Spleen (tissue), 7 donors: Measurements from ENCODE around the gene ST7.

Source experiments
- POLR2A ChIP-seq, 3 donors: fragments of 450-650 bp; IDR thresholded peaks; one replicate each; pipeline ENCODE4 v1.5.1; 2017; ENCODE audit warnings: antibody characterized with exemption in 3 of 3, mild to moderate bottlenecking in 1 of 3
- TF ChIP-seq, protein P1 (sequence below), 11 experiments: fragments of 200-600 bp in 7 of 11; fragments of 450-650 bp in 4 of 11; sonication (generic) in 4 of 11; IDR thresholded peaks in 8 of 11; conservative IDR thresholded peaks in 3 of 11; 1 replicate in 7 of 11; 2 replicates in 4 of 11; pipeline versions ENCODE4 v1.4.0 to v1.8.0; 2016 to 2021; ENCODE audit warnings: antibody characterized with exemption in 11 of 11, inconsistent platforms in 4 of 11, mild to moderate bottlenecking in 1 of 11
- donor health status: DM: no; HTN: no; CAD: no; lungs with moderate emphysema.
- donor health status: DM: no; HTN: no; CAD: no.
- donor health status: DM: no; HTN: no; CAD: no.

DNA sequence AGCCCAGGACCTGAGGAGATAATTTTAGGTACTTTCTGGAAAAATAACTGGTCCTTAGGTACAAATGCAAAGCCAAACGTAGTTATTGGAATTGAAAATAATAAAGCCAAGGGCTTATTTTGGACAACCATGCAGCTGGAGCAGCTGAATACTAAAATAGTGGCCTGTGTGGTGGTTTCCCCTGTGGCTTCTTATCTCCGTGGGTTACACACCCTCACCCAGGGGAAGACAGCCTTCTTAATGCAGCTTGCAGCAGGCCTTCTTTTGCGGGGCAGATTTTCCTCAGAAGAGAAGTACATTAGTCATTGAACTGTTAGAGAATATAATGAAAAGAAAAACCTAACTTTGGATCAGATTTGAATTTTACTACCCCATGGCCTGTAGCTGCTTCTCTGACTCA lies 133.5 kb downstream of the ST7 start:
- no peak for TF ChIP-seq POLR2A (IDR thresholded peaks at IDR 0.05)
- TF ChIP-seq, protein P1, sequence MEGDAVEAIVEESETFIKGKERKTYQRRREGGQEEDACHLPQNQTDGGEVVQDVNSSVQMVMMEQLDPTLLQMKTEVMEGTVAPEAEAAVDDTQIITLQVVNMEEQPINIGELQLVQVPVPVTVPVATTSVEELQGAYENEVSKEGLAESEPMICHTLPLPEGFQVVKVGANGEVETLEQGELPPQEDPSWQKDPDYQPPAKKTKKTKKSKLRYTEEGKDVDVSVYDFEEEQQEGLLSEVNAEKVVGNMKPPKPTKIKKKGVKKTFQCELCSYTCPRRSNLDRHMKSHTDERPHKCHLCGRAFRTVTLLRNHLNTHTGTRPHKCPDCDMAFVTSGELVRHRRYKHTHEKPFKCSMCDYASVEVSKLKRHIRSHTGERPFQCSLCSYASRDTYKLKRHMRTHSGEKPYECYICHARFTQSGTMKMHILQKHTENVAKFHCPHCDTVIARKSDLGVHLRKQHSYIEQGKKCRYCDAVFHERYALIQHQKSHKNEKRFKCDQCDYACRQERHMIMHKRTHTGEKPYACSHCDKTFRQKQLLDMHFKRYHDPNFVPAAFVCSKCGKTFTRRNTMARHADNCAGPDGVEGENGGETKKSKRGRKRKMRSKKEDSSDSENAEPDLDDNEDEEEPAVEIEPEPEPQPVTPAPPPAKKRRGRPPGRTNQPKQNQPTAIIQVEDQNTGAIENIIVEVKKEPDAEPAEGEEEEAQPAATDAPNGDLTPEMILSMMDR (IDR thresholded peaks at IDR 0.05 in 8 of 11, conservative IDR thresholded peaks at IDR 0.05 in 3 of 11), result no peak
